GM12892 (cell line): Measurements from ENCODE around the gene WDFY4.

ENCODE experiments used
- POLR2A ChIP-seq: IDR thresholded peaks from 2 replicates; pipeline ENCODE4 v1.6.1; 2011; ENCODE audit warnings: low read depth, low read length, control low read depth
- POLR2AphosphoS5 ChIP-seq: IDR thresholded peaks from 2 replicates; pipeline ENCODE4 v1.6.1; 2011; ENCODE audit warnings: low read depth, low read length, control low read depth
- TAF1 ChIP-seq: IDR thresholded peaks from 2 replicates; pipeline ENCODE4 v1.6.1; 2011; ENCODE audit warnings: low read depth, mild to moderate bottlenecking, control low read depth, low read length, borderline replicate concordance

DNA sequence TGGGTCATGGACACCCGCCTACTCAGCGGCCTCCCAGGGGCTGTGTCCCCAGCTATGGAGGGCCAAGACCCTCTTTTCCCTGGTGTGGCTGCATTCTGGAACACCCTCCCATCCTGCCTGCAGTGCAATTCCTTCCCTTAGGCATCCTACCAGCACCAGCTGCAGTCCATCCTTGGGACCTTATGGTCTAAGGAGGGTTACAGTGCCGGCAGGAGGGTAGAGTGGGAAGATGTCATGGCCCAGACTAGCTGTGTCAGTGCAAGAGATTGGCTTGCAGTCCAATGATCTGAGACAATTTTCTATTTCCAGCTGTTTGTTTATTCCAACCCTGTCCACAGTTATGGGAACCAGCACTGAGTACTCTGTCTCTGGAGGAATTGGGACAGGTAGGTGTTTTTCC, 92.4 kb downstream of the WDFY4 start:
- TF ChIP-seq POLR2AphosphoS5 (no peak), POLR2A (no peak), TAF1 (no peak)
